Urothelium cell line (cell line): ENCODE data around the gene DDX31.
A peak's percentile ranks its signal among the peaks of the same experiment; 100 is the strongest.
"Not testable (repeated sequence)": the region's sequence is repeated elsewhere in the genome, so short reads cannot be mapped to it uniquely, and the experiment has no call there.

Source experiments
- DNase-seq: peaks from one replicate; pipeline ENCODE4 v3.0.0; 2011; ENCODE audit warnings: low spot score, mixed read lengths
- FAIRE-seq: peaks from 2 replicates; lab custom pipeline; 2011; peaks lifted over from hg19 to GRCh38; lab: Jason Lieb, UNC

Gene DDX31

DNA sequence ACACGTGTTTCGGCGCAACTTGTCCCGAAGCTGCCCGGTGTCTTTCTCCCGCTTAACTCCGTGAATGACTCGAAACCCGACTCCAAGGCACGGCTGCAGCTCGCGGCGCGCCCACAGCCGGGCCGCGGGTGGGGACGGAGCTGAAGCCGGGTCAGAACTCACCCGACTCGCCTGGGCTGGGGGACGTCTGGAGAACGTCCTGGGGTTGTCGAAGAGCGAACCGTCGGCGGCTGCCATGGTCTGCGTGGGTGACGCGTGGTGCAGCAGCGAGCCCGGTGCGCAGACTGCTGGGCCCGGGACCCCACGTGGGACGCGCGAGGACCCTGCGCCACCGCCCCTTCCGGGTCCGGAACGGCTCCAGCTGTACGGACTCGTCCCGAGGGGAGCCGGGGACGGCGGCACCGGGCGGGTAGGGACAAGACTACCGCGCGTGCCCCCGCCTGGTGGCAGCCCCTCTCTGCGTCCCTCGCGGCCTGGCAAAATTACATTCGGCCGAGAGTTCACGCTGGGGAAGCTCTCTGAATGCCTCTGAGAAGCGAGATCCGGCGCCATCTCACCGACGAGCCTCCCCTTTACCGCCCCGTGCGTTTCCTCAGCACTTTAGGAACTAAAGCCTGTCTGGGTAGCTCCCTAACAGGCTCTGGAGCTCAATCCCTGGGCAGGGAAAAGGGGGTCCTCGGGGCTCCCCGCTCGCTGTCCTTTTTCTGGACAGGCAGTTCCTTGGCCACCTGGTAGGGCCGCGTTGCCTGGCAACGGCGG lies at the start of gene DDX31:
DDX31 (minus strand) TSS at position 286 of the 759 bp plus-strand sequence; CDS start at position 237, 49 bp downstream.
- FAIRE-seq (no peak), DNase-seq (peak; percentile 89)

DNA sequence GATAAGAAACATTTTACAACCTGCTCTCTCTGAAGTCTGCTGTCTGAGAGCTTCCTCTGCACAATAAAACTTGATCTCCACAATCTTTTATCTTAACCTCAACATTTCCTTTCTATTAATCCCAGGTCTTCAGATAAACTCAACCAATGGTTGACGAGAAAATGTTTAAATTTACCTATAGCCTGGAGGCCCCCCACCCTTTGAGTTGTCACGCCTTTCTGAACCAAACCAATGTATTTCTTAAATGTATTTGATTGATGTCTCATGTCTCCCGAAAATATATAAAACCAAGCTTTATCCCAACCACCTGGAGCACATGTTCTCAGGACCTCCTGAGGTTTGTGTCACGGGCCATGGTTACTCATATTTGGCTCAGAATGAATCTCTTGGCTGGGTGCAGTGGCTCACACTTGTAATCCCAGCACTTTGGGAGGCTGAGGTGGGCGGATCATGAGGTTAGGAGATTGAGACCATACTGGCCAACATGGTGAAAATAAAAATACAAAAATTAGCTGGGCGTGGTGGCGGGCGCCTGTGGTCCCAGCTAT lies 48.7 kb upstream of the DDX31 start:
- DNase-seq, FAIRE-seq: not testable (repeated sequence)

DNA sequence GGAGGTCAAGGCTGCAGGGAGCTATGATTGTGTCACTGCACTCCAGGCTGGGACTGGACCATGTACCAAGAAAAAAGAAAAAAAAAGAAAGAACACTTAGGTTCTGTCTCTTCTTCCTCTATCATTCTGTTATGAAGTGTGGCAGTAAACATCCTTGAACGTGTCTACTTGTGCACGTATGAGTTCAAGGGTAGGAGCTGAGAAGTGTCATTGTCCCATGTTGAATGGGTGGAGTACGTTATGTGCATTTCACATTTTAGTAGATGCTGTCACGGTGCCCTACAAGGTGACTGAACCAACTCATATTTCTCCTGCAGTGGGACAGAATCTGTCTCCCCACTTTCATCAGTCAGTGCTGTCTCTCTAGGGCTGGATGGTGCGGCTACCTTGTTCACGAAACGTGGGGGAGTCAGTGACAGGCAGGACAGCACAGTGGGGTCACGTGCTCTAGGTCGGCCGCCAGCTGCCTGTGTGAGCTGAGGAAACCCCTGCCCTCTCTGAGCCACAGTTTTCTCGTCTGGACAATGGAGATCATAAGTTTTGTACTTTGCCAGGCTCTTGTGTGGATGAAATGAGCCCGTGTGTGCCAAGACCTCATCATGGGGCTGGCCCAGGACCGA lies 47.7 kb upstream of the DDX31 start:
- FAIRE-seq: no peak
- DNase-seq: no peak

DNA sequence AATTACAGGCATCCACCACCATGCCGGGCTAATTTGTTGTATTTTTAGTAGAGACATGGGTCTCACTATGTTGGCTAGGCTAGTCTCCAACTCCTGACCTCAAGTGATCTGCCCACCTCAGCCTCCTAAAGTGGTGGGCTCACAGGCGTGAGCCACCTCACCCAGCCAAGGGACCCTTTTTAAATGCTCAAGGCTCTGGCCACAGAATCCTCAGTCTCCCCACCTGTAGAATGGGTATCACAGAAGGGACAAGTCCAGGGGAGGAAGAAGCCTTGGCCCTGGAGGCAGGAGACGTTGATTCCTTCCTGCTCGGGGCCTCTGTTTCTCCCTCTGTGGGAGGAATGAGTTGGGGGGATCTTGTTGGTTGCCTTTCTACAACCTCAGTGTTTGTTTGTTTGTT lies 46.2 kb upstream of the DDX31 start:
- FAIRE-seq: no peak
- no peak for DNase-seq

DNA sequence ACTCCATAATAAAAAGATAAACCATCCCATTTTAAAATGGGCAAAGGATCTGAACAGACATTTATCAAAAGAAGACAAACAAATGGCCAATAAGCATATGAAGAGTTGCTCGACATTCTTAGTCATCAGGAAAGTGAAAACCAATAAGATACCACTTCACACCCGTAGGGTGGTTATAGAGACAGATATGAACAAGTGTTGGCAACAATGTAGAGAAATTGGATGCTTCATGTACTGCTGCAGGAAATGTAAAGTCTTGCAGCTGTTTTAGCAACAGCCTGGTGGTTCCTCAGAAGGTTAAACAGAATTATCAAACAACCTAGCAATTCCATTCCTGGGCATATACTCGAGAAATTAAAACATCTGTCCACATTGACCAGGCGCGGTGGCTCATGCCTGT lies 43.0 kb upstream of the DDX31 start:
- DNase-seq (no peak), FAIRE-seq (no peak)

DNA sequence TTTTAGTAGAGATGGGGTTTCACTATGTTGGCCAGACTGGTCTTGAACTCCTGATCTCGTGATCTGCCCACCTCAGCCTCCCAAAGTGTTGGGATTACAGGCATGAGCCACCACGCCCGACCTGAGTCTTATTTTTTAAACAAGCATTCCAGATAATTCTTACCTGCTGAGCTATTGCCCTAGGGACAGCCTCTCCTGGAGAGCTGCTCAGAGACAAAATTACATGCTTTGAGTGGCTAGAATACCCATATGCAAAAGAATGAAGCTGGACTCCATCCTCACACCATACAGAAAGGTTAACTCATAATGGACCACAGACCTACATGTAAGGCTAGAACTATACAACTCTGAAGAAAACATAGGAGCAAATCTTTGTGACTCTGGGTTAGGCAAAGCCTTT lies 42.1 kb upstream of the DDX31 start:
- no peak for FAIRE-seq
- DNase-seq: no peak

DNA sequence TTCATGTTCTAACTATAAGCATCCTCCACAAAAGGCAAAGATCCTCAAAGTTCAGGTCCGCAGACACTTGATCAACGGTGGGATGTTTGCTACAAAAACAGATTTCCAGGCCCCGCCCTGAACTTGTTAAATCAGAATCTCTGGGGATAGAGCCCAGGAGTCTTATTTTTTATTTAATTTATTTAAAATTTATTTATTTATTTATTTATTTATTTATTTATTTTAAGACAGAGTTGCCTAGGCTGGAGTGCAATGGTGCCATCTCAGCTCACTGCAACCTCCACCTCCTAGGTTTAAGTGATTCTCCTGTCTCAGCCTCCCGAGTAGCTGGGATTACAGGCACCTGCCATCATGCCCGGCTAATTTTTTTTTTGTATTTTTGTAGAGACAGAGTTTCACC lies 41.4 kb upstream of the DDX31 start:
- FAIRE-seq: not testable (repeated sequence)

DNA sequence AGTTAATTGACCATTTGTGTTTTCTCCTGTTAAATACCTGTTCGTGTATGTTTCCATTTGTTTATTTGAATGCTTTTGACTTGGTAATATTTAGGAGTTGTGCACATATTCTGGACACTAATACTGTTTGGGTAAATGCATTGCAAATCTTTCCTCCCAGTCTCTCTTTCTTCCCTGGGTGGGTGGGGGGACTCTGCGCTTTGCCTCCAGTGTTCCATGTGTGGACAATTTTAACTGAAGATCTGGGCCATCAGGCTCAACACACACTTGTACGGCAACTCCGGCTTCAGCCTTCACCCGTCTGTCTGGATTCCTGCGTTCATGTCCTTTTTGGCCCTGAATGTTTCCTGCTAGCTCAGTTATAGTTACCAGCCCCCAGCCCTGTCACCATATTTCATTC lies 40.5 kb upstream of the DDX31 start:
- FAIRE-seq (no peak), DNase-seq (no peak)

More for the DNA sequence above, 41.4 kb upstream of the DDX31 start:
- DNase-seq: not testable (repeated sequence)

DNA sequence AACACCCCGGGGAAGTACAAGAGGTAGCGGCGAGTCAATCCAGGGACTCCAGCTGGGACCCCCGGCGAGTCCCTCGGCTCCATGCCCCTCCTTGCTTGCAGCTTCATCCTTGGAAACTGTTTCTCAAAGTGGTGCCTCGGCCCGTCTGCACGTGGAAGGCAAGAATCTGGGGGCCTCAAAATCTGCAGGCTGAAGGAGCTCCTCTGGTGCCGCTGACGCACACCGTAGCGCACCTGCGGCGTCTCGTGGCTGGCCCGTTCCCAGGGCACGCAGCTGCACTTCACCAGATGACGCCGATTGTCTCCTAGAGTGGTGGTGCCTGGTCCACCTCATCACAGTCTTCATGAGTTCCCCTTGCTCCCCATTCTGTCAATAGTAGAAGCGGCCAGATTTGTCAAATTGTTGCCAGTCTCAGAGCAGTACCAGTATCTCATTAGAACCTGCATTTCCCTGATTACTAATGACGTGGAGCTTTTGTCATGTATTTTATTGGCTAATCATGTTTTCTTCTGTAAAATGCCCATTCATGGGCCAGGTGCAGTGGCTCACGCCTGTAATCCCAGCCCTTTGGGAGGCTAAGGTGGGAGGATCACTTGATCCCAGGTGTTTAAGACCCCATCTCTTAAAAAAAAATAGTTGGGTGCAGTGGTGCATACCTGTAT lies 39.1 kb upstream of the DDX31 start:
- DNase-seq: no peak
- FAIRE-seq: no peak

DNA sequence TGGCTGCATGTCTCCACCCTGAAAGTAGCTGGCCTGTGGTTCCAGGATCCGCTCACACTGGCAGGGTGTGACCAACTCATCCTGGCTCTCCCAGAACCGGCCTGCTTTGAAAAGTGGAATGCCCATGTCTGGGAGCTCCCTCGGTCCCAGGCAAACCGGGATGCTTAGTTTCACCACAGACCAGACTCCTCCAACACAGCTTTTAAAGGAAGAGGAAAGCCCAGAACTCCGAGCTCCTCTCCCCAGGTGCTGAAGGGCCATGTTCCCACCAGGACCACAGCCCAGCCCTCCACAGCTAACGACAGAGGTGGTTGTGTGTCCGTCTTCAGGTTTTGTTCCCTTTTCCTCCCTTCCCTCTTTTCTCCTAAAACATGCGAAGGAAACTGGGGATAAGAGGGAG lies 38.5 kb upstream of the DDX31 start:
- no peak for DNase-seq
- no peak for FAIRE-seq

DNA sequence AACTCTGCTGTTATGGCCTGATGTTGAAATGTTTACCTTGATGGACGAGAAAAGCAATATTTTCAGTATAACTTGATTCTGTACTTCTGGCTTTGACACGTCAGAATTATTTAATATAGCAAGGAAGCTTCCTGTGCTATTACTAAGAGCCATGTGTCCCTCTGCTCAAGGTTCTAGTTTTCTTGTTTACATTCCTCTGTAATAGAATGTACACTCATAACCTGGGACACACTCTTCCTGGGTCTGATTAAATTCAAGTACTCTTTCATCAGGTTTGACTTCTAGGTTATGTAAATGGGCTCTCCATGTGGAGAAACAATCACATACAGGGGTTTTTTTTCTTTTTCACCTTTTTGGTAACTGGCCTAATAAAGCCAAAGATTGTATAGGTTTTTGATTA lies 33.6 kb upstream of the DDX31 start:
- FAIRE-seq (no peak), DNase-seq (no peak)

DNA sequence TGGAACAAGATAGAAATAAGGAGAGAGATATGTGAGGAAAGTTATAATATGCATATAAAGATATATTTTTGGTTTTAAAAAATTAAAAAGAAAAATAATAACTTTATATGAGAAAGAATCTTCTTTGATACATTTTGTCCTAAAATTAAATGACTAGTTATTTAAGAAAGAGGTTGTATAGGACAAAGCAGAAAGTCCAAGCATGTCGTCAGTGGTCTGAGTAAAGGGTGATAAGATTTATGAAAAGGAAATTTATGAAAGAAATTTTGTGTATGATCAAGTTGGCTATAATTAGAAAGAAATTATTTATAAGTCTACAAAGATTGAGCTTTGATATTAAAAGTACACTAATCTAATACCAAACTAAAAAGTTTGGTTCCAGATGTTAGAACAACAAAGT lies 32.5 kb upstream of the DDX31 start:
- DNase-seq (no peak), FAIRE-seq (no peak)

DNA sequence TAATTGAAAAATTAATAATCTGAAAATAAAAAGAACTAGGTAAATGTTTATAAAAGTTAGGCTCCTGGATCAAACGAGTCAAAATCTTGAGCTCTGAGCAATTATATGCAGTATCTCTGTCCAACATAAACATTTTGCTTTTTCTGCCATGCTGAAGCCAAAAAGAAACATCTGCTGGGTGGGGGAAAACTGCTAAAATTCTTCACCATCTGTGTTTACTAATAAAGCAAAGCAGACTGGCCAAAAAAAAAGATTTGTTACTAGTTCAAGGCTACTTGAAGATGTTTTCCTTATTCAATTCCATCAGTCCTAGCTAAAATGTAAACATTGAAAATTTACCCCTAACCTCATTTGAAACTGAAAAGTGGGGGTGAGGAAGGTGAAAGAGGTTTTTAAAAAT lies 30.2 kb upstream of the DDX31 start:
- FAIRE-seq: no peak

DNA sequence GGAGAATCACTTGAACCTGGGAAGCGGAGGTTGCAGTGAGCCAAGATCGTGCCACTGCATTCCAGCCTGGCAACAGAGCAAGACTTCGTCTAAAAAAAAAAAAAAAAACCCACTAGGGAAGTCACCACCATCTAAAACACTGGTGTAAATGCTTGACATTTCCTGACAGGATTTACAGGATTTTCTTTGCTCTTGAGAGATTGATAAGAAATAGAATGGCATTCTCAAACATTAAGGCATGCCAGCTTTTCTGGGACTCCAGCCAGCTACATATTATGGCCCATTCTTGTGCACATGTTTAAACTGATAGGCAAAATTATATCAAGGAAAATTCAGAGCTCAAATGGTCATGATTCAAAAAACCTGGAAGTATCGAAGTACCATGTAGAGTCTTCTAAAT lies 29.2 kb upstream of the DDX31 start:
- DNase-seq (no peak), FAIRE-seq (no peak)

More for the DNA sequence above, 30.2 kb upstream of the DDX31 start:
- DNase-seq: no peak

DNA sequence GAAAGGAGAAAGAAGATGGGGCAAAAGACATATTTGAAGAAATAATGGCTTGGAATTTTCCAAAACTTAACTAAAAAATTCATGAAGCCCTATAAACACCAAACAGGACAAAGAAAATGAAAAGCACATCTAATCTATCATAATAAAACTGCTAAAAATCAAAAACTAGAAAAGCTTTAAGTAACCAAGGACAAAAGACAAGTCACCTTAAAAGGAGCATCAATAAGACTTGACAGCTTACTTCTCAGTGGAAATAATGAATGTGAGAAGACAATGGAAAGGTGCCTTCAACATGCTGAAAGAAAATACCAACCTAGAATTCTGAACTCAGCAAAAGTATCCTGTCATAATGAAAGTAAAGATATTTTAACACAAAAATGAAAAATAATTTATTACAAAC lies 27.4 kb upstream of the DDX31 start:
- no peak for DNase-seq
- no peak for FAIRE-seq

DNA sequence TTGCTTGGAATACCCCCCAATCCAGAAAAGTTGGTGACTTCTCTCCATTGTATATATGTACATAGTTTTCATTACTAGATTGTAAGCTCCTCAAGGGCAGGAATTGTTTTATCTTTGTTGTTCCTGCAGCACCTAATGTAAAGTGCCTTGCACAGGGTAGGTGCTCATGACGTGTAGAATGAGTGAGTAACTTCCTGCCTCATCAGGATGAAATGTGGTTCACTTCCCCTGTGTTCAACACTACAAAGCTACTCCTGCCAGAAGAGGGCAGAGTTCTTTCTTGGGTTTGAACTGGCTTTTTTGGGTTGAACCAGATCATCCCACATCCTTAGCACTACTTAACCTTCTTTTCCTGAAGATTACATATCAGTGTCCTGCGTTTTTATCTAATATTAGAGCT lies 24.4 kb upstream of the DDX31 start:
- FAIRE-seq (no peak), DNase-seq (no peak)

DNA sequence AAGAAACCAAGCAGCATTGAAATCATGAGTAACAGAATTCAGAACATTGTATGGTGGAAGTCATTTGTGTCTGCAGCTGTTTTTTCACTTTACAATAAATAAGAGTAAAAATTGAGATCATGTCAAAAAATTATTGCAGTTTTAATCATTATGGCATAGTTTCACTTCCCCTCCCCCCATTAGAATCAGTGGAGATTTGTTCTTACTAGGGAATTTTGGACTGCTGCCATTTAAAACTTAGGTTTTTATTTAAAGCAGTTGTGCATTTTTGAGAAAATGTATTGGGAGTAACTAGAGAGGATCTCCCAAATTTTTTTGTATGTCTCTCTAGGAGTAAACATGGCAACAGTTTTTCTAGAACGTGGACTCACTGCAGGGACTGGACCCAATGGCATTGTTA lies 20.9 kb upstream of the DDX31 start:
- DNase-seq: no peak
- no peak for FAIRE-seq

DNA sequence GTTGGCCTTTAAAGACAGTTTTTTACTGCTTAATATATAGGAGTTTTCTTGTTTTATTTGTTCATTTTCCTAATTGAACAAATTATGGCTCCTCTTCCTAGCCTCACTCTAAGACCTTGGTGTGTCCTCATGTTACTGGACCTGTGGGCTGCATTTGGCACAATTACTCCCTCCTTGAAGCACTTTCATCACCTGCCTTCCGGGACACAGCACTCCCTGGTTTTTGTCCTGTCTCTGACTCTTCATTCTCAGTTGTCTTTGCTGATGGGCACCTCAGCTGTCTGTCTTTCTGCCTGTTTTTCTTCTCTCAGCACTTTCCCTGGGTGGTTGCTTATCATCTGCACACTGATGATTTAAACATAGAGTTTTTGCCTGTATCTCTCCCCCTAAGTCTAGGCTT lies 14.1 kb upstream of the DDX31 start:
- FAIRE-seq (no peak), DNase-seq (no peak)

DNA sequence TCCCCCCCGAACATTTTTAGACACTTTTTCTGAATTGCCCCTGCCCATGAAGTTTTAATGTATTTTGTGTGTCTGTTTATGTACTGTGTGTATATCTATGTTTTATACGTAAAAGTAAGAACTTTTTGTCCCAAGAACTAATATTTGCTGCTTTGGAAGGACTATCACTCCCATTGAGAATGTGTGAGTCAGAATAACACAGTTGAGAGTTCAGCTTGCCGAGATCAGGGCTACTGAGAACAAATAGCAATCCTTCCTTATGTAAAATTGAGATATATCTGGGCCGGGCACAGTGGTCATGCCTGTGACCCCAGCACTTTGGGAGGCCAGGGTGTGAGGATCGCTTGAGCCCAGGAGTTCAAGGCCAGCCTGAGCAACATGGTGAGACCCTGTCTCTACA lies 11.8 kb upstream of the DDX31 start:
- no peak for FAIRE-seq
- DNase-seq: no peak

DNA sequence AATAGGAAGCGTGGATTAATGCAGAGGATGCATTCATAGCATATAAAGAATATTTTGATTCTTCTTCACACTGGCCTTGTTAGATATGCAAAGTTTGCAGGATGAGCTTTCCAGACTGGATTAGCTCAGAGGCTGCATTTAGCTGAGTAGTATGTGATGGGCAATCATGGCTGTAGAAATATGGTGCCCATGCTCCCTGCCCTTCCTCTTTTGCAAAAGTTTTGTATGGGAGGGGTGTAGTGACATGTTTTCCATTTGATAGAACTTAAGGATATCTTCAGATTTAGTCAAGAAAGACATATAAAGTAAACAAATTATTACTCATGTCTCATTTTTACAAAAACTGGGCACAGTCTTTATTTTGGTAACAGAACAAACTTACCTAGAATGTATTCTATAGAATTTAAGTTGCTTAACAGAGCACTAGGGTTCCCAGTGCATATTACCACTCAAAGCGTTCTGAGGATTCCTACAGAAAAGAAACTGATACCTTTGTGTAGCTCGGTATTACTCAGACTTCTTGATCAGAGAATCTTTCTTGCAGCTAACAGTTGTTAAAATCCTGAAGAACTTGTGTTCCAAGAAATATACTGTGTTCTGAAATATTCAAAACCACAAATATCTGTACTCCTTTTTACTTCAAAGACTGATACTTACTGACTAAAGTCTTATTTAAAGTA lies 10.3 kb upstream of the DDX31 start:
- DNase-seq (no peak), FAIRE-seq (no peak)

DNA sequence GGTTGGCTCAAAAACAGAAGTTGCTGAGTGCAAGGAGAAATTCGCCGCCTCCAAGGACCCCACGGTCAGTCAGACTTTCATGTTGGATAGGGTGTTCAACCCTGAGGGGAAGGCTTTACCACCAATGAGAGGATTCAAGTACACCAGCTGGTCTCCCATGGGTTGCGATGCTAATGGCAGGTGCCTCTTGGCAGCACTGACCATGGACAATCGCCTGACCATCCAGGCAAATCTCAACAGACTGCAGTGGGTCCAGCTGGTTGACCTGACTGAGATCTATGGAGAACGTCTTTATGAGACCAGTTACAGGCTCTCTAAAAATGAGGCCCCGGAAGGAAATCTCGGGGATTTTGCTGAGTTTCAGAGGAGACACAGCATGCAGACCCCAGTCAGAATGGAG lies 8.2 kb upstream of the DDX31 start:
- DNase-seq (no peak), FAIRE-seq (no peak)
